NCI-H2171 (cell line): ENCODE measurements around the gene CYP8B1.

ENCODE experiments used
- DNase-seq: peaks from one replicate; lab custom pipeline; 2025; lab: John Stamatoyannopoulos, UW

CYP8B1 gene

GRCh38 chr3:42852441-42852840 is 23.2 kb downstream of the CYP8B1 start:
- no peak for DNase-seq

GRCh38 chr3:42851228-42851834 is 24.3 kb downstream of the CYP8B1 start:
- DNase-seq: no peak

GRCh38 chr3:42850263-42850662 is 25.4 kb downstream of the CYP8B1 start:
- DNase-seq: no peak

GRCh38 chr3:42849017-42849416 is 26.7 kb downstream of the CYP8B1 start:
- no peak for DNase-seq

- DNase-seq: no peak
Measured at GRCh38 chr3:42847731-42848130, 27.9 kb downstream of the CYP8B1 start.

GRCh38 chr3:42846685-42847522 is 28.8 kb downstream of the CYP8B1 start:
- no peak for DNase-seq

GRCh38 chr3:42844815-42845214 is 30.9 kb downstream of the CYP8B1 start:
- no peak for DNase-seq

- DNase-seq: no peak
Measured at GRCh38 chr3:42844412-42844713, 31.3 kb downstream of the CYP8B1 start.

- no peak for DNase-seq
Measured at GRCh38 chr3:42843713-42844411, 31.8 kb downstream of the CYP8B1 start.

- no peak for DNase-seq
Measured at GRCh38 chr3:42841332-42841731, 34.3 kb downstream of the CYP8B1 start.

GRCh38 chr3:42839616-42840015 is 36.1 kb downstream of the CYP8B1 start:
- no peak for DNase-seq

- no peak for DNase-seq
Measured at GRCh38 chr3:42838571-42838970, 37.1 kb downstream of the CYP8B1 start.

- DNase-seq: no peak
Measured at GRCh38 chr3:42836150-42837123, 39.2 kb downstream of the CYP8B1 start.

GRCh38 chr3:42831321-42831713 is 44.4 kb downstream of the CYP8B1 start:
- DNase-seq: no peak

GRCh38 chr3:42830437-42831320 is 45.0 kb downstream of the CYP8B1 start:
- DNase-seq: no peak

GRCh38 chr3:42829628-42830436 is 45.8 kb downstream of the CYP8B1 start:
- DNase-seq: no peak

GRCh38 chr3:42829083-42829627 is 46.5 kb downstream of the CYP8B1 start:
- DNase-seq: no peak

- no peak for DNase-seq
Measured at GRCh38 chr3:42827654-42828053, 48.0 kb downstream of the CYP8B1 start.

- no peak for DNase-seq
Measured at GRCh38 chr3:42827023-42827422, 48.7 kb downstream of the CYP8B1 start.

GRCh38 chr3:42826141-42826540 is 49.5 kb downstream of the CYP8B1 start:
- no peak for DNase-seq
